Measurements from ENCODE around the gene ADIPOR1.
"Not testable (repeated sequence)": the region's sequence is repeated elsewhere in the genome, so short reads cannot be mapped to it uniquely, and the experiment has no call there.

Gene ADIPOR1

GRCh38 chr1:202915146-202915545 lies 43.0 kb downstream of the ADIPOR1 start:
- TF ChIP-seq CTCF (conservative IDR thresholded peaks at IDR 0.05; ENCODE audit: low read length) = no peak
- H3K4me3 ChIP-seq (ENCODE audit: low read length) = no peak overlapping the region
- no peak for DNase-seq (ENCODE audit: low read depth)

GRCh38 chr1:202912476-202912875 lies 45.6 kb downstream of the ADIPOR1 start:
- not testable (repeated sequence) for DNase-seq (ENCODE audit: low read depth); H3K4me3 ChIP-seq (ENCODE audit: low read length)

GRCh38 chr1:202909494-202909893 lies 48.6 kb downstream of the ADIPOR1 start:
- TF ChIP-seq CTCF (conservative IDR thresholded peaks at IDR 0.05; ENCODE audit: low read length) = no peak
- no peak for DNase-seq (ENCODE audit: low read depth)
- H3K4me3 ChIP-seq (ENCODE audit: low read length) = no peak overlapping the region

GRCh38 chr1:202908998-202909397 lies 49.1 kb downstream of the ADIPOR1 start:
- TF ChIP-seq CTCF (conservative IDR thresholded peaks at IDR 0.05; ENCODE audit: low read length) = no peak
- DNase-seq (ENCODE audit: low read depth) = no peak
- H3K4me3 ChIP-seq (ENCODE audit: low read length) = no peak overlapping the region

GRCh38 chr1:202905331-202905730 lies 52.8 kb downstream of the ADIPOR1 start:
- no peak for TF ChIP-seq CTCF (conservative IDR thresholded peaks at IDR 0.05; ENCODE audit: low read length)
- no peak overlapping the region for H3K4me3 ChIP-seq (ENCODE audit: low read length)

GRCh38 chr1:202903808-202904207 lies 54.3 kb downstream of the ADIPOR1 start:
- not testable (repeated sequence) for DNase-seq (ENCODE audit: low read depth); H3K4me3 ChIP-seq (ENCODE audit: low read length)

More at GRCh38 chr1:202905331-202905730, 52.8 kb downstream of the ADIPOR1 start:
- DNase-seq (ENCODE audit: low read depth) = no peak

GRCh38 chr1:202901555-202901954 lies 56.6 kb downstream of the ADIPOR1 start:
- TF ChIP-seq CTCF (conservative IDR thresholded peaks at IDR 0.05; ENCODE audit: low read length) = no peak
- DNase-seq (ENCODE audit: low read depth) = no peak
- no peak overlapping the region for H3K4me3 ChIP-seq (ENCODE audit: low read length)

- no peak overlapping the region for H3K4me3 ChIP-seq (ENCODE audit: low read length)
- DNase-seq (ENCODE audit: low read depth) = no peak
- TF ChIP-seq CTCF (conservative IDR thresholded peaks at IDR 0.05; ENCODE audit: low read length) = no peak
Observed at GRCh38 chr1:202892501-202892900, 65.6 kb downstream of the ADIPOR1 start.

All from AG10803 (cell line).